Hepatocyte (in vitro differentiated cells): ENCODE data around the gene DNAH17. TPM values are rescaled to one million over a fixed set of nuclear protein-coding genes. Genes with fewer than 3 reads are reported as not detected.
A peak's percentile ranks its signal among the peaks of the same experiment; 100 is the strongest.

Experiments
- DNase-seq: peaks from one replicate; pipeline ENCODE4 v3.0.0-alpha.2; 2016; ENCODE audit warnings: low spot score
- H2AFZ ChIP-seq: fragments of 200-600 bp; sonication (generic); 2 replicates; pipeline ENCODE4 v1.6.0; 2016; ENCODE audit warnings: antibody characterized with exemption, mild to moderate bottlenecking
- H3K27ac ChIP-seq: fragments of 200-600 bp; sonication (generic); 2 replicates; pipeline ENCODE4 v1.5.1; 2016; ENCODE audit warnings: mild to moderate bottlenecking
- H3K27me3 ChIP-seq: fragments of 200-600 bp; sonication (generic); 2 replicates; pipeline ENCODE4 v1.6.1; 2016
- H3K36me3 ChIP-seq: fragments of 200-600 bp; sonication (generic); replicated peaks from 2 replicates; pipeline ENCODE4 v1.5.1; 2016; ENCODE audit warnings: low read depth; ENCODE audit not compliant: insufficient read depth
- H3K4me1 ChIP-seq: fragments of 200-600 bp; sonication (generic); 2 replicates; pipeline ENCODE4 v1.5.1; 2016; ENCODE audit warnings: mild to moderate bottlenecking, moderate library complexity; ENCODE audit not compliant: insufficient read depth
- H3K4me2 ChIP-seq: fragments of 200-600 bp; sonication (generic); 2 replicates; pipeline ENCODE4 v1.6.0; 2016
- H3K4me3 ChIP-seq: fragments of 200-600 bp; sonication (generic); 2 replicates; pipeline ENCODE4 v1.5.1; 2016; ENCODE audit warnings: mild to moderate bottlenecking
- H3K79me2 ChIP-seq: fragments of 200-600 bp; sonication (generic); 2 replicates; pipeline ENCODE4 v1.6.0; 2017; ENCODE audit warnings: mild to moderate bottlenecking
- H3K9me2 ChIP-seq: fragments of 200-600 bp; sonication (generic); replicated peaks from 2 replicates; pipeline ENCODE4 v1.6.0; 2017; ENCODE audit warnings: mild to moderate bottlenecking; ENCODE audit not compliant: insufficient read depth
- H3K9me3 ChIP-seq: fragments of 200-600 bp; sonication (generic); 2 replicates; pipeline ENCODE4 v1.5.1; 2016; ENCODE audit warnings: low read depth, mild to moderate bottlenecking
- H4K20me1 ChIP-seq: fragments of 200-600 bp; sonication (generic); 2 replicates; pipeline ENCODE4 v1.6.0; 2016; ENCODE audit warnings: mild to moderate bottlenecking; ENCODE audit not compliant: insufficient read depth, poor library complexity, severe bottlenecking
- EZH2 ChIP-seq: fragments of 200-600 bp; sonication (generic); IDR thresholded peaks from 2 replicates; pipeline ENCODE4 v1.6.1; 2016; ENCODE audit warnings: antibody characterized with exemption, mild to moderate bottlenecking, borderline replicate concordance
- EZH2phosphoT487 ChIP-seq: fragments of 200-600 bp; sonication (generic); IDR thresholded peaks from one replicate; pipeline ENCODE4 v1.6.1; 2018; ENCODE audit warnings: antibody characterized with exemption, mild to moderate bottlenecking, low read depth, moderate library complexity; ENCODE audit not compliant: unreplicated experiment, severe bottlenecking
- WGBS: methylation state at CpG from one replicate; pipeline ENCODE4 v1.1.6; 2016; ENCODE audit warnings: low lambda C conversion rate; ENCODE audit errors: missing lambda C conversion rate; 5-methylcytosine and 5-hydroxymethylcytosine counted together
- polyA plus RNA-seq: library from polyadenylated mRNA; unstranded; fragments of >200 nt; fragmentation: Nextera tagmentation; extraction: Ambion mirVana; gene quantifications from 2 replicates; pipeline ENCODE4 v1.2.1, GENCODE V29; 2016
- total RNA-seq: library from RNA; depleted of rRNA; stranded (reverse); fragments of >200 nt; gene quantifications from 2 replicates; pipeline ENCODE4 v1.2.3, GENCODE V29; 2014
- TF ChIP-seq, protein P1 (sequence below): fragments of 200-600 bp; sonication (generic); IDR thresholded peaks from 2 replicates; pipeline ENCODE4 v1.5.1; 2016; ENCODE audit warnings: antibody characterized with exemption, mild to moderate bottlenecking; ENCODE audit not compliant: poor library complexity

DNAH17 gene
- total and polyA plus RNA-seq, 2 experiments from 2014 or later = 0.20 to 1.5 TPM

DNA sequence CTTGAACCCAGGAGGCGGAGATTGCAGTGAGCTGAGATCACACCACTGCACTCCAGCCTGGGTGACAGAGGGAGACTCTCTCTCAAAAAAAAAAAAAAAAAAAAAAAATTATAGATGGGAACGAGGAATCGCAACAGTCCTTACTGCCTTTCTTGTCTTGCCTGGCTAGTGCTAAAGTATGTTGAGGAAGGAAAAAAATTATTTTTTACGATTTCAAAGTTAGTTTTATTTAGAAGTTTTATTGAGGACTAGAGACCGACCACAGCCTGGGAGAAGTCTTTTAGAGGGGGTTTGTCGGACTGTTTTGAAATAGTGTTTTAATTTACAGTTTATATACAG lies 15.8 kb upstream of the DNAH17 start:
- Histone ChIP-seq H2AFZ (no peak overlapping the region), H3K4me1 (peaks cover 18% of the 10 kb centered on the region), H3K9me2 (no peaks in the 10 kb centered on the region), H4K20me1 (no peaks in the 10 kb centered on the region), H3K36me3 (no peaks in the 10 kb centered on the region), H3K9me3 (no peaks in the 10 kb centered on the region), H3K27ac (peak overlapping the region; percentile 69), H3K4me2 (peak overlapping the region; percentile 14), H3K4me3 (no peak overlapping the region), H3K79me2 (no peaks in the 10 kb centered on the region), H3K27me3 (no peaks in the 10 kb centered on the region)
- 88% methylated on average over 6 of the region's 6 CpGs for WGBS
- TF ChIP-seq, protein P1, sequence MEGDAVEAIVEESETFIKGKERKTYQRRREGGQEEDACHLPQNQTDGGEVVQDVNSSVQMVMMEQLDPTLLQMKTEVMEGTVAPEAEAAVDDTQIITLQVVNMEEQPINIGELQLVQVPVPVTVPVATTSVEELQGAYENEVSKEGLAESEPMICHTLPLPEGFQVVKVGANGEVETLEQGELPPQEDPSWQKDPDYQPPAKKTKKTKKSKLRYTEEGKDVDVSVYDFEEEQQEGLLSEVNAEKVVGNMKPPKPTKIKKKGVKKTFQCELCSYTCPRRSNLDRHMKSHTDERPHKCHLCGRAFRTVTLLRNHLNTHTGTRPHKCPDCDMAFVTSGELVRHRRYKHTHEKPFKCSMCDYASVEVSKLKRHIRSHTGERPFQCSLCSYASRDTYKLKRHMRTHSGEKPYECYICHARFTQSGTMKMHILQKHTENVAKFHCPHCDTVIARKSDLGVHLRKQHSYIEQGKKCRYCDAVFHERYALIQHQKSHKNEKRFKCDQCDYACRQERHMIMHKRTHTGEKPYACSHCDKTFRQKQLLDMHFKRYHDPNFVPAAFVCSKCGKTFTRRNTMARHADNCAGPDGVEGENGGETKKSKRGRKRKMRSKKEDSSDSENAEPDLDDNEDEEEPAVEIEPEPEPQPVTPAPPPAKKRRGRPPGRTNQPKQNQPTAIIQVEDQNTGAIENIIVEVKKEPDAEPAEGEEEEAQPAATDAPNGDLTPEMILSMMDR = no peak
- TF ChIP-seq EZH2phosphoT487 (no peak), EZH2 (no peak)
- no peak for DNase-seq

DNA sequence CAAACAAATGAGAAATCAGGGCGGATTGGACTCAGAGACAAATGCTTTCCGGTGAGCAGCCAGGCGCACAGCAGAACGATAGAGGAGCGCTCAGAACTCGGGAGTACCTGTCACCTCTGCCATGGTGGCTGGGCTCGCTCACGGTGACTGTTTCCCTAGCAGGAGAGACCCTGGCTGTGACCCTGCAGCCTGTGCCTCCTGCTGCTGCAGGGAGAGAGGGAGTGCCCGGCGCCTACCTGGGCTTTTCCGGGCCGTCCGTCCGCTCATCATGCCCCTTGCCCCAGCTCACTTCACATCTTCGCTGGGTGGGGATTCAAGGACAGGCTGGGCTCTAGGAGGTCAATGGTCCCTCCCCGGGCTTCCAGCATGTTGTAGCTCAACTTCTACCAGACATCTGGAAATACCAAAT lies 14.1 kb upstream of the DNAH17 start:
- no peak overlapping the region for H3K27ac ChIP-seq
- H4K20me1 ChIP-seq = no peaks in the 10 kb centered on the region
- TF ChIP-seq, protein P1 = no peak
- TF ChIP-seq EZH2phosphoT487 = no peak
- no peak for TF ChIP-seq EZH2

DNA sequence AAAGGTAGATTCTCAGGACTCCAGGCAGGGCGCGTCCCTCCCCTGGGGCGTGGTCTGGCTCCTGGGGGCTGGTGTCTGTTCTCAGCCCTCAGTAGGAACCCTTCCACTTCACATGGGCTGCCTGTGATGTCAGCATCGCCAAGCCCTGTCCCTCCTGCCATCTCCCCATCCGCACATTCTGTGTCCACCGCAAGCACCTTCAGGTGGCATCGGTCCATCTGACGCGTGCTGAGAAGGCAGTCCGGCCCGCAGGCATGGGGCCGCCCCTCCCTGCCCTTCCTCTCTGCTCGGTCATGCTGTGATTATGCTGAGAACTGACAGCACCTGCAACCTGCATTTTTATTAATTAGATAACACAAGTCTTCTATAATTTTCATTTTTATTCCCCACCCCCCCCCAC lies 12.7 kb upstream of the DNAH17 start:
- TF ChIP-seq EZH2 = no peak
- TF ChIP-seq EZH2phosphoT487 = no peak
- TF ChIP-seq, protein P1 = no peak
- no peak overlapping the region for H3K27ac ChIP-seq
- no peaks in the 10 kb centered on the region for H3K36me3 ChIP-seq
- no peak for DNase-seq
- H3K79me2 ChIP-seq = no peaks in the 10 kb centered on the region
- no peaks in the 10 kb centered on the region for H4K20me1 ChIP-seq
- H3K4me3 ChIP-seq = no peak overlapping the region
- H2AFZ ChIP-seq = no peak overlapping the region
- no peaks in the 10 kb centered on the region for H3K9me2 ChIP-seq
- H3K9me3 ChIP-seq = no peaks in the 10 kb centered on the region
- 97% methylated on average over 13 of the region's 13 CpGs for WGBS
- H3K4me2 ChIP-seq = no peak overlapping the region
- peaks cover 18% of the 10 kb centered on the region for H3K4me1 ChIP-seq
- no peaks in the 10 kb centered on the region for H3K27me3 ChIP-seq

More for the DNA sequence above, 14.1 kb upstream of the DNAH17 start:
- Histone ChIP-seq H3K9me2 (no peaks in the 10 kb centered on the region), H3K4me3 (no peak overlapping the region), H3K79me2 (no peaks in the 10 kb centered on the region), H3K4me2 (no peak overlapping the region), H2AFZ (no peak overlapping the region), H3K36me3 (no peaks in the 10 kb centered on the region), H3K27me3 (no peaks in the 10 kb centered on the region), H3K4me1 (peaks cover 18% of the 10 kb centered on the region), H3K9me3 (no peaks in the 10 kb centered on the region)
- 90% methylated on average over 16 of the region's 16 CpGs for WGBS
- no peak for DNase-seq
